PC-3 (cell line): ENCODE data around the gene NEBL. TPM values are rescaled to one million over a fixed set of nuclear protein-coding genes. Genes with fewer than 3 reads are reported as not detected.

Experiments
- ATAC-seq: fragments of 200-7000 bp; cut with Tn5 transposase; 2 replicates; pipeline ENCODE4 v1.9.1; 2020; ENCODE audit warnings: mild to moderate bottlenecking, moderate library complexity
- BruUV-seq: library from RNA; stranded (reverse); fragments of 400-500 nt; replicated peaks from 2 replicates; lab custom pipeline; 2021; lab: Mats Ljungman, UMichigan
- CTCF ChIA-PET: fragments of 300-600 bp; sonication (Branson Sonifier 250); formaldehyde crosslinking; loops from one replicate; lab custom pipeline; 2022; ENCODE audit warnings: antibody characterized with exemption; lab: Charles Lee
- POLR2A ChIA-PET: fragments of 300-600 bp; sonication (Branson Sonifier 250); formaldehyde crosslinking; loops from one replicate; lab custom pipeline; 2022; ENCODE audit warnings: antibody characterized with exemption; ENCODE audit not compliant: unreplicated experiment; lab: Charles Lee
- DNase-seq: peaks from one replicate; pipeline ENCODE4 v3.0.0-alpha.2; 2015
- H2AFZ ChIP-seq: fragments of 300-600 bp; sonication (generic); 2 replicates; pipeline ENCODE4 v1.6.0; 2016; ENCODE audit warnings: antibody characterized with exemption, low read length
- H3F3A ChIP-seq: fragments of 300-600 bp; sonication (generic); one replicate; pipeline ENCODE4 v1.6.0; 2017; ENCODE audit warnings: antibody characterized with exemption, low read length, control low read depth, mild to moderate bottlenecking; ENCODE audit not compliant: unreplicated experiment
- H3K27ac ChIP-seq: fragments of 300-600 bp; sonication (generic); 2 replicates; pipeline ENCODE4 v1.5.1; 2016; ENCODE audit warnings: mild to moderate bottlenecking, low read length
- H3K27me3 ChIP-seq: fragments of 300-600 bp; sonication (generic); 2 replicates; pipeline ENCODE4 v1.6.1; 2016; ENCODE audit warnings: low read length, mixed read lengths
- H3K36me3 ChIP-seq: fragments of 300-600 bp; sonication (generic); 2 replicates; pipeline ENCODE4 v1.6.1; 2016; ENCODE audit warnings: low read depth, mixed run types, low read length, mixed read lengths
- H3K4me1 ChIP-seq: fragments of 300-600 bp; sonication (generic); 2 replicates; pipeline ENCODE4 v1.5.1; 2016; ENCODE audit warnings: low read length; ENCODE audit not compliant: insufficient read depth
- H3K4me2 ChIP-seq: fragments of 300-600 bp; sonication (generic); 2 replicates; pipeline ENCODE4 v1.6.0; 2016; ENCODE audit warnings: low read length
- H3K4me3 ChIP-seq: fragments of 300-600 bp; sonication (generic); 2 replicates; pipeline ENCODE4 v1.5.1; 2016; ENCODE audit warnings: mild to moderate bottlenecking, low read length, mixed read lengths
- H3K79me2 ChIP-seq: fragments of 300-600 bp; sonication (generic); 2 replicates; pipeline ENCODE4 v1.6.1; 2017; ENCODE audit warnings: low read length, mixed read lengths
- H3K9ac ChIP-seq: fragments of 300-600 bp; sonication (generic); 2 replicates; pipeline ENCODE4 v1.6.0; 2016; ENCODE audit warnings: mild to moderate bottlenecking, low read length
- H3K9me2 ChIP-seq: fragments of 300-600 bp; sonication (generic); replicated peaks from 2 replicates; pipeline ENCODE4 v1.6.1; 2016; ENCODE audit warnings: mixed run types, low read length, mixed read lengths
- H3K9me3 ChIP-seq: fragments of 300-600 bp; sonication (generic); 2 replicates; pipeline ENCODE4 v1.6.1; 2016; ENCODE audit warnings: low read length, mixed read lengths
- H4K20me1 ChIP-seq: fragments of 300-600 bp; sonication (generic); 2 replicates; pipeline ENCODE4 v1.6.1; 2016; ENCODE audit warnings: low read length, mixed read lengths
- EZH2 ChIP-seq: fragments of 300-600 bp; sonication (generic); IDR thresholded peaks from one replicate; pipeline ENCODE4 v1.6.1; 2017; ENCODE audit warnings: antibody characterized with exemption, mild to moderate bottlenecking, low read length; ENCODE audit not compliant: unreplicated experiment
- EZH2phosphoT487 ChIP-seq: fragments of 300-600 bp; sonication (generic); IDR thresholded peaks from 2 replicates; pipeline ENCODE4 v1.6.1; 2018; ENCODE audit warnings: mild to moderate bottlenecking, antibody characterized with exemption, low read length, borderline replicate concordance
- intact Hi-C: fragments of 100-400 bp; cut with micrococcal nuclease; formaldehyde crosslinking; loops from 2 replicates; pipeline ENCODE4 v1.9.0; 2023
- total RNA-seq: library from RNA; depleted of rRNA; stranded (reverse); fragments of >200 nt; gene quantifications from 2 replicates; pipeline ENCODE4 v1.2.3, GENCODE V29; 2014
- TF ChIP-seq, protein P1 (sequence below): fragments of 300-600 bp; sonication (generic); conservative IDR thresholded peaks from 2 replicates; pipeline ENCODE4 v1.5.1; 2017; ENCODE audit warnings: antibody characterized with exemption, low read depth, mild to moderate bottlenecking, low read length

Gene NEBL
- total RNA-seq, 1 experiment from 2014 or later: 14.7 TPM

DNA sequence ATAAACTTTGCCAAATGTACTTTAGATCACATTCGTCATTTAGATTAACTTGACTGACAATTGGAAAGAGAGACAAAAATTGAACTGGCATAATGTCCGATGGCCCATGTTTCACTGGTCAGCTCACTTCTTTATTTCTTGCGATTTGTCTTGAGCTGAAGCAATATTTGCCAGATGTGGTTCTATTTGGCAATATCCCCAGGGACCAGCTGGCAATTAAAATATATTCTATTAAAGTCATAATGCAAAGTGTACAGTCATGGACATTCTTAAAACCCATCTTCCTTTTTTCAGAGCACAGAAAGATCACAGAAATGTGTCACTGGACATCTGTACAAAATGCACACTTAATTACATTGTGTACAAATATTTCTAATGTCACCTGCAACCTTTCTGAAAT lies 26.3 kb downstream of the NEBL start:
- Histone ChIP-seq H3K79me2 (no peaks in the 10 kb centered on the region), H3K4me3 (no peak overlapping the region), H3K9me3 (no peaks in the 10 kb centered on the region), H4K20me1 (no peaks in the 10 kb centered on the region), H3K36me3 (no peaks in the 10 kb centered on the region), H2AFZ (no peak overlapping the region), H3K9me2 (no peaks in the 10 kb centered on the region), H3K27me3 (no peaks in the 10 kb centered on the region), H3F3A (no peaks in the 10 kb centered on the region), H3K9ac (no peak overlapping the region), H3K4me1 (peaks cover 7% of the 10 kb centered on the region; the same call in 1 of the 2 replicates), H3K4me2 (no peak overlapping the region), H3K27ac (no peak overlapping the region)
- POLR2A ChIA-PET: no interaction called here
- intact Hi-C loops: loop anchor here (10.0 kb wide), 1 partner anchor 294 kb away; no protein-coding TSS in a partner anchor
- BruUV-seq: no TSS peak
- CTCF ChIA-PET: no interaction called here
- ATAC-seq (no peak), DNase-seq (no peak)
- TF ChIP-seq EZH2phosphoT487 (no peak), EZH2 (no peak)
- TF ChIP-seq, protein P1, sequence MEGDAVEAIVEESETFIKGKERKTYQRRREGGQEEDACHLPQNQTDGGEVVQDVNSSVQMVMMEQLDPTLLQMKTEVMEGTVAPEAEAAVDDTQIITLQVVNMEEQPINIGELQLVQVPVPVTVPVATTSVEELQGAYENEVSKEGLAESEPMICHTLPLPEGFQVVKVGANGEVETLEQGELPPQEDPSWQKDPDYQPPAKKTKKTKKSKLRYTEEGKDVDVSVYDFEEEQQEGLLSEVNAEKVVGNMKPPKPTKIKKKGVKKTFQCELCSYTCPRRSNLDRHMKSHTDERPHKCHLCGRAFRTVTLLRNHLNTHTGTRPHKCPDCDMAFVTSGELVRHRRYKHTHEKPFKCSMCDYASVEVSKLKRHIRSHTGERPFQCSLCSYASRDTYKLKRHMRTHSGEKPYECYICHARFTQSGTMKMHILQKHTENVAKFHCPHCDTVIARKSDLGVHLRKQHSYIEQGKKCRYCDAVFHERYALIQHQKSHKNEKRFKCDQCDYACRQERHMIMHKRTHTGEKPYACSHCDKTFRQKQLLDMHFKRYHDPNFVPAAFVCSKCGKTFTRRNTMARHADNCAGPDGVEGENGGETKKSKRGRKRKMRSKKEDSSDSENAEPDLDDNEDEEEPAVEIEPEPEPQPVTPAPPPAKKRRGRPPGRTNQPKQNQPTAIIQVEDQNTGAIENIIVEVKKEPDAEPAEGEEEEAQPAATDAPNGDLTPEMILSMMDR: no peak

DNA sequence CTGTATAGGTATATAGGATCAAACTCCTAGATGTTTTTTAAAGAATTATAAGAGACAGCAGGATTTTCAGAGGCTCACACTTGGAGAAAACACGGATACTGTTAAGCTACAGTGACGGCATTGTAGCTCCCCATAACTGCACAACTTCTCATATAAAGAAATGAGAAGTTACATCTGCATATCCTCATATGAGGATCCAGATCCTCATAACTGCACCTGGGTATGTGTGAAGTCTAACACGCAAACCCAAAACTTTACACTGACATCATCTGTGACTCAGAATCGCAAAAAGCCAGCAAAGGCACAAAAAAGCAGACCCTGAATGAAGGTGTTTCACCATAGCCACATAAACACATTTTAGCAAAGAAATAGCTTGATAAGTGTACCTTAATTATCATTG lies 34.1 kb downstream of the NEBL start:
- DNase-seq (no peak), ATAC-seq (no peak)
- Histone ChIP-seq H4K20me1 (no peaks in the 10 kb centered on the region), H3K9me2 (no peaks in the 10 kb centered on the region), H3K9ac (no peak overlapping the region), H3K27ac (no peak overlapping the region), H3K9me3 (no peaks in the 10 kb centered on the region), H3K4me1 (no peaks in the 10 kb centered on the region), H3K36me3 (no peaks in the 10 kb centered on the region), H3K79me2 (no peaks in the 10 kb centered on the region), H3K27me3 (no peaks in the 10 kb centered on the region), H3K4me2 (no peak overlapping the region), H3F3A (no peaks in the 10 kb centered on the region), H3K4me3 (no peak overlapping the region), H2AFZ (no peak overlapping the region)
- intact Hi-C loops: loop anchor here (2.0 kb wide), 1 partner anchor 16 kb away; no protein-coding TSS in a partner anchor
- POLR2A ChIA-PET: interaction anchor here (0.6 kb wide), 1 partner anchor 99 kb away, joined by 3 read pairs; no protein-coding TSS in a partner anchor
- TF ChIP-seq EZH2phosphoT487 (no peak), EZH2 (no peak)
- TF ChIP-seq, protein P1: no peak
- BruUV-seq: no TSS peak
- CTCF ChIA-PET: no interaction called here

DNA sequence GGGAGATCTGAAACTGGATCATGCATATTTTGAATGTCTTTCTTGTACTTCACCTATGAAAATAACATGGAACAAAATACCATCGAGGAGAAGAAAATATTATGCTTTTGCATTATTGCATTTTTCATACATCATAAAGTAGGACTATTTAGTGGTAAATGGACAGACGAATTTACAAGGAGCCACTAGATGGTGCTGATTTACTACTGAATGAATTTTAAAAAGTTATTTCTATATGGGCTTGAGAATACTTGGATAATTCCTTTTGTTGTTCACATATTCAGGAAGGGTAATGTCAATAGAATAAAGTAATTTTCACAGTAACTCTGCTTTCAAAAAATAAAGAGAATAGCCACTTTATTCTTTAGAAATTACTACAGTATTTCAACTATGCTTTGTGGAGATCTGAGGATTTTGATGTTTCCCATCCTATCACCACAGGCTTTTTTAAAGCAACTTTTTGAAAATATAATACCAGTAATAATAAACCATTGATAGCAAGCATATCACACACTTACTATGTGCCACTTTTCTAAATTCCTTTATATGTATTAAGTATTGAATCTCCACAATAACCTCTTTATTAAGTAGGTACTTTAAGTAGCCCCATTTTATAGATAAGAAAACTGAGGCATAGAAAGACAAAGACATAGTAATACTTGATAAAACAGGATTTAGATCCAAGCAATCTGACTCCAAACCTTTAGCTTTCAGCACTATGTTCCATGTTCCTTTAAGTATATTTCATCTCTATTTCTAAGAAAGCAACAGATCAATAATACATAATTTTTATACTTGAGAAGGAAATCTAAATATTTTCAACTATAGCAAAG lies 38.6 kb downstream of the NEBL start:
- ATAC-seq: peak; percentile 51; the same call in 1 of the 2 replicates
- Histone ChIP-seq H3K4me2 (no peak overlapping the region), H3K4me1 (no peaks in the 10 kb centered on the region), H3K4me3 (no peak overlapping the region), H3K27me3 (no peaks in the 10 kb centered on the region), H3K27ac (no peak overlapping the region), H3F3A (no peaks in the 10 kb centered on the region), H4K20me1 (no peaks in the 10 kb centered on the region), H3K9ac (no peak overlapping the region), H3K79me2 (no peaks in the 10 kb centered on the region), H3K9me3 (no peaks in the 10 kb centered on the region), H3K9me2 (no peaks in the 10 kb centered on the region), H3K36me3 (no peaks in the 10 kb centered on the region), H2AFZ (no peak overlapping the region)
- ChIA-PET POLR2A (no interaction called here), CTCF (no interaction called here)
- BruUV-seq: no TSS peak
- TF ChIP-seq, protein P1: peak; percentile 74
- TF ChIP-seq EZH2 (no peak), EZH2phosphoT487 (no peak)
- peak; percentile 53 for DNase-seq
- intact Hi-C loops: loop anchor here (1.0 to 2.0 kb wide), 2 partner anchors 220 to 412 kb away; no protein-coding TSS in a partner anchor
